Stimulated activated CD4-positive, alpha-beta T cell treated with anti-CD3 and anti-CD28 coated beads, Interleukin-12 subunit alpha, Interleukin-12 subunit beta, amount 100 ng/mL, for 24 hours (primary cell): ENCODE data around the gene OR1K1.
"Not testable (repeated sequence)": the region's sequence is repeated elsewhere in the genome, so short reads cannot be mapped to it uniquely, and the experiment has no call there.

Source experiments
- DNase-seq, 2 experiments: peaks; one replicate each; pipeline ENCODE4 v3.0.0-alpha.2; 2020; ENCODE audit warnings: low read depth in 2 of 2

Gene OR1K1, protein sequence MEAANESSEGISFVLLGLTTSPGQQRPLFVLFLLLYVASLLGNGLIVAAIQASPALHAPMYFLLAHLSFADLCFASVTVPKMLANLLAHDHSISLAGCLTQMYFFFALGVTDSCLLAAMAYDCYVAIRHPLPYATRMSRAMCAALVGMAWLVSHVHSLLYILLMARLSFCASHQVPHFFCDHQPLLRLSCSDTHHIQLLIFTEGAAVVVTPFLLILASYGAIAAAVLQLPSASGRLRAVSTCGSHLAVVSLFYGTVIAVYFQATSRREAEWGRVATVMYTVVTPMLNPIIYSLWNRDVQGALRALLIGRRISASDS

DNA sequence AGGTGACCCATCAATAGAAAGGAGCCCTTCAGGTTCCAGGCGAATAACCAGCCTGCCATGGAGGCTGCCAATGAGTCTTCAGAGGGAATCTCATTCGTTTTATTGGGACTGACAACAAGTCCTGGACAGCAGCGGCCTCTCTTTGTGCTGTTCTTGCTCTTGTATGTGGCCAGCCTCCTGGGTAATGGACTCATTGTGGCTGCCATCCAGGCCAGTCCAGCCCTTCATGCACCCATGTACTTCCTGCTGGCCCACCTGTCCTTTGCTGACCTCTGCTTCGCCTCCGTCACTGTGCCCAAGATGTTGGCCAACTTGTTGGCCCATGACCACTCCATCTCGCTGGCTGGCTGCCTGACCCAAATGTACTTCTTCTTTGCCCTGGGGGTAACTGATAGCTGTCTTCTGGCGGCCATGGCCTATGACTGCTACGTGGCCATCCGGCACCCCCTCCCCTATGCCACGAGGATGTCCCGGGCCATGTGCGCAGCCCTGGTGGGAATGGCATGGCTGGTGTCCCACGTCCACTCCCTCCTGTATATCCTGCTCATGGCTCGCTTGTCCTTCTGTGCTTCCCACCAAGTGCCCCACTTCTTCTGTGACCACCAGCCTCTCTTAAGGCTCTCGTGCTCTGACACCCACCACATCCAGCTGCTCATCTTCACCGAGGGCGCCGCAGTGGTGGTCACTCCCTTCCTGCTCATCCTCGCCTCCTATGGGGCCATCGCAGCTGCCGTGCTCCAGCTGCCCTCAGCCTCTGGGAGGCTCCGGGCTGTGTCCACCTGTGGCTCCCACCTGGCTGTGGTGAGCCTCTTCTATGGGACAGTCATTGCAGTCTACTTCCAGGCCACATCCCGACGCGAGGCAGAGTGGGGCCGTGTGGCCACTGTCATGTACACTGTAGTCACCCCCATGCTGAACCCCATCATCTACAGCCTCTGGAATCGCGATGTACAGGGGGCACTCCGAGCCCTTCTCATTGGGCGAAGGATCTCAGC, at the start of gene OR1K1:
Gene OR1K1, plus strand, starts transcription at position 58 of the 995 bp plus-strand sequence. Its CDS starts 0 bp downstream, at position 58.
- no peak for DNase-seq

DNA sequence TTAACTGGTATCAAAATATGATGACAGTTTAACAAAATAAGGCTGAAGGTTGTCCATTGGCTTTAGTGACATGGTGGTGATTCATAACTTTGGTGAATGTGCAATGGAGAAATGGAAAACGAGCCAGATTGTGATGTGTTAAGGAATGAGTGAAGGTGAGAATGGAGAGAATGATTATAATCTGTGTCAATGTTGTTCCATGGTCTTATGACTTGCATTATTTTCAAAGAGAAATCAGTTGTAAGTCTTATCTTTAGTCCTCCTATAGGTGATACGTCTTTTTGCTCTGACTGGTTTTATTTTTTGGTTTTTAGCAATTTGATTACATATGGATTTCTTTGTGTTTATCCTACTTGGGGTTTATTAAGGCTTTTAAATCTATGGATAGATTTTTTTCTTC, 45.1 kb upstream of the OR1K1 start:
- no peak for DNase-seq

DNA sequence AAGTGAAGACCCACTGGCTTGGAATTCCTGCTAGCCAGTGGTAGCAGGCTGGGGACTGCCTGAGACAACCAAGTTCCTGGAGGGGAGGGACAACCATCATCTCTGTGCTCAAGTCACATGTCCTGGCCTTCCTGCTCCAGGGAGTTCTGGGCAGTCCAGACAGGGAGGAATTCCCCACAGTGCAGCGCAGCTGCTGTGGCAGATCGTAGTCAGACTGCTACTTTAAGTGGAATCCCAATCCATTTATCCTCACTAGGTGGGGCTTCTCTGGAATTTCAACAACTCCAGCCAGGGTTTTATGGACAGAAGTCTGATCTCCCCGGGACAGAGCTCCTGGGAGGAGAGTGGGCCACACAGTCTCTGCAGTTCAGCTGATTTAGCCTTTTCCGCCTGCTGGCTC, 32.1 kb upstream of the OR1K1 start:
- no peak for DNase-seq

DNA sequence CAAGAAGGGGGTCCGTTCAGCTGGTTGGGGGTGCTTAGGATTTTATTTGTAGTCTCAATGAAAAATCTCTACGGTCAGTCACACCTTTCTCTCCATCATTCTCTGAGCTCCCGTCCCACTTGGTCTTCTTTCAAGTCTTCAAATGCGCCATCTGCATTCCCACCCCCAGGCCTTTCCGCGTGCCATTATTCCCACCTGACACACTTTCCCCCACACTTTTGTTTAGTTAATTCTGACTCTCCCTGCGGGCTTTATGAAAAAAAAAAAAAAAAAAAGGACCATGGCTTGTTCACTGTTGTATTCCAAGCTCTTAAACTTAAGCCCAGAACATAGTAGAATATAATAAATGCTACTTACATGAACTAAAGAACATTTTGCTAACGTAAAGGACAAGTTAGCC, 22.9 kb upstream of the OR1K1 start:
- no peak for DNase-seq

DNA sequence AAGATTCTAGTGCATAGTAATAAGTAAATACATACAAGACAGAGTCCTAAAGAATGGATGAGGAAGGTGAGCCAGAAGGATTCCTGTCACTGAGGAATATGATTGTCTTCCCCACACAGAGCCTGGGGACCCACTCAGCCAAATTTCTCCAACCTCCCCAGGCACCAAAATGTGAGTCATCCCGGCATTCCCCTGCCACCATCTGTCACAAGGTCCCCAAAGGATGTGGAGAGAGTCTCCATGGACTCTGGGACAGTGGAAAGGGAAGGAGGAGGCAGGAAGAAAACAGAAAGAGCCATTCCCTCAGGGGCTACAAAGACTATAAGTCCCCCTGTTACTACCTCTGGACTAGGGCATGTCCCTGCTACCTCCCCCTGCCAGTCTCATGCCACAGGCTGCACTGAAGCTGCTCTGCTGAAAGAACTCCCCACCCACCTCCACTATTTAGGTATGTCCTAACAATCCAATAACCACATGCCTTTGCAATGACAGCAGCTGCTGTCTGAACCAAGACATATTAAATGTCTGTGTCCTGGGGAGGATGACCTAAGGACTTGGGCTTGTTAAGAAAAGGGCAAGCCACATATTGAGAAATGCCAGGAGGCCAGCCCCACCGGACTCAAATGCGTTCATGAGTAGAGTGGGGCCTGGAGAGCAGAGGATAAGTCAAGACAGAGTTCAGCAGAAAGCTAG, 21.8 kb upstream of the OR1K1 start:
- DNase-seq: no peak

DNA sequence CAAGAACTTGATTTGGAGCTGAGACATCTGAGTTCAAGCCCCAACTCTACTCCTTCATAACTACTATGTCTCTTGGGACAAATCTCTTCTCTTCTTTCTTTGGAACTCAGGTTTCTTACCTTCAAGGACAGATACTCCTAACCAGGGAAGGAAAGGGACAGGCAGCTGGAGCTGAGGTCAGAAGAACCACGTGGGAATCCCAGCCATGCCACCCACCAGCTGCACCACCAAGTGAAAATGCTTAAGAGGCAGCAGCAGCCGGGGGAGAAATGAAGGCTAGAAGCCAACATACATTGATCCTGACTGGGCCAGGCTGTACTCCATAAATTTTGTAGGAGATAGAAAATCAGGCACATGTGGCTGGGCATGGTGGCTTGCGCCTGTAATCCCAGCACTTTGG, 20.7 kb upstream of the OR1K1 start:
- no peak for DNase-seq

DNA sequence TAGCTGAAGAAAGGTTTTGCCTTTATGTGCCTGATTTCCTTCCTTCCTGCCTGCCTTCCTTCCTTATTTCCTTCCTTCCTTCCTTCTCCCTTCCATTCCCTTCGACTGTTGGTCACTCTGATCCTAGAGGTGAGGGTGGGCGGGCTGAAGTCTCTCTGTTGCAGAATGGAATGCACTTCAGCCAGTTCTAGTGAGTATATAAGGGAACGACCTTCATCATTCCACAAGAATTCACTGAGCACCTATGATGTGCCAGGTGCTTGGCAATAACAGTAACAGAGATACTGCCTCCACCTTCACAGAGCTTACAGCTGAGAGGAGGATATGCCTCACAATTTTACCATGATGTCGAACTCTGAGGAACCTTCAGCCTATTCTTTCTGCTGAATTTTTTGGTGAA, 19.9 kb upstream of the OR1K1 start:
- DNase-seq: no peak

DNA sequence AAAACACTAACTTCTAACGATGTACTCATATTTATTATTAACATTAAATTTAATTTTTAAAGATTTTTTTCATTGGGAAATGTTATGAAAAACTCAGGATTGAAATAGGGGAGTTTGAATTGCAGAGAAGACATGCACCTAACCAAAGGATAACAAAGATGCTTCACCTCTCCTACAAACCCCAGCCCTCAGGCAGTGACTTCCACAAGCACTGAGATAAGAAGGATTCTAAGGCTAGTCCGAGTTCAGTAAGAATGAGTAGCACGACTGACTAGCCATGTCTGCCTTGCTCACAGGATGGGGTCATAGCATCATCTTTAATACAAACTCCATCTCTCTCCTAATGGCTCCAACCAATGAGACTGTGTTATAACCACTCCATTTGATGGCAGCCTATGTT, 18.3 kb upstream of the OR1K1 start:
- DNase-seq: no peak

DNA sequence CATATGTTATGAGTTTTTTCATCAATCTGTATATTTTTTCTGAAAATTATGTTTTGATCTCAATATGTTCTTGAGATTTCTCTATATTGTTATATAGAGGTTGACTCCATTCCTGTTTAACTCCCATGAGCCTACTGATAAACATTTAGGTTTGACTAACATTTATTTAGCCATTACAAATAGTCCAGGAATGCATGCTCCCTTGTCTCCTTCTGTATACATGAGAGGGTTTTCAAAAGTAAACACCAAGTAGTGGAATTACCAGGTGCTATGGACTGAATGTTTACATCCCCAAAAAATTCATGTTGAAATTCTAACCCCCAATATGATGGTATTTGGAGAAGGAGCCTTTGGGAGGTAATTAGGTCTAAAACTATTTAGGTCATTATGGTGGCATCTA, 14.7 kb upstream of the OR1K1 start:
- no peak for DNase-seq

DNA sequence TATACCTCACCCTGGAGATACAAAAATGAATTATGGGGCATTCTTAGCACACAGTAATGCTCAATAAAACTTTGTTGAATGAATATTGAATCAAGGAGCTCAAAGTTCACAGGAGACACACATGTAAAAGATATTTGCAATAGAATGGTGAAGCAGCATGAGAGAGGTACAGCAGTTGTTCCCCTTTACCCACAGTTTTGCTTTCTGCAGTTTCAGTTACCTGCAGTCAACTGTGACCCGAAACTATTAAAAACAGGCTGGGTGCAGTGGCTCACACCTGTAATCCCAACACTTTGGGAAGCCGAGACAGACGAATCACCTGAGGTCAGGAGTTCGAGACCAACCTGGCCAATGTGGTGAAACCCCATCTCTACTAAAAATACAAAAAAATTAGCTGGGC, 13.6 kb upstream of the OR1K1 start:
- DNase-seq: no peak

DNA sequence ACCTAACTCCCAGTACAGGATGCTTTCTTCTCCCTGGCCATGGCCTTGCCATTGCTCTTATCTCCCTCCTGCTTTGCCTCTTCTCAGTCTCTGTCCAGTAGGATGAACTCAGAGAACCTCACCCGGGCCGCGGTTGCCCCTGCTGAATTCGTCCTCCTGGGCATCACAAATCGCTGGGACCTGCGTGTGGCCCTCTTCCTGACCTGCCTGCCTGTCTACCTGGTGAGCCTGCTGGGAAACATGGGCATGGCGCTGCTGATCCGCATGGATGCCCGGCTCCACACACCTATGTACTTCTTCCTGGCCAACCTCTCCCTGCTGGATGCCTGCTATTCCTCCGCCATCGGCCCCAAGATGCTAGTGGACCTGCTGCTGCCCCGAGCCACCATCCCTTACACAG, 11.1 kb upstream of the OR1K1 start, which contains the start of gene OR5C1:
Gene OR5C1, plus strand, starts transcription at position 103 of the 400 bp plus-strand sequence. Its CDS starts 0 bp downstream, at position 103.
- no peak for DNase-seq

DNA sequence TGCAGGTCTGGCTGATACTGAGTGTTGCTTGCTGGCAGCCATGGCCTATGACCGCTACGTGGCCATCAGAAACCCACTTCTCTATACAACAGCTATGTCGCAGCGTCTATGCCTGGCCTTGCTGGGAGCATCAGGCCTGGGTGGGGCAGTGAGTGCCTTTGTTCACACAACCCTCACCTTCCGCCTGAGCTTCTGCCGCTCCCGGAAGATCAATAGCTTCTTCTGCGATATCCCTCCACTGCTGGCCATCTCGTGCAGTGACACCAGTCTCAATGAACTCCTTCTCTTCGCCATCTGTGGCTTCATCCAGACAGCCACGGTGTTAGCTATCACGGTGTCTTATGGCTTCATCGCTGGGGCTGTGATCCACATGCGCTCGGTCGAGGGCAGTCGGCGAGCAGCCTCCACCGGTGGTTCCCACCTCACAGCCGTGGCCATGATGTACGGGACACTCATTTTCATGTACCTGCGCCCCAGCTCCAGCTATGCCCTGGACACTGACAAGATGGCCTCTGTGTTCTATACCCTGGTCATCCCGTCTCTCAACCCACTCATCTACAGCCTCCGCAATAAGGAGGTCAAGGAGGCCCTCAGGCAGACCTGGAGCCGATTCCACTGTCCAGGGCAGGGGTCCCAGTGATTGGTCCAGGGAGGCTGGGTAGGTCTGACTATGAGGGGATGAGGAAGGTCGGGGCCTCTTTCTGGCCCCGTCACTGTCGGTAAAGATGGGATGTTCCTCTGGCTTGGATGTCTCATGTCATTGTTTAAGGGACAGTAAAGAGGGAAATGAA, 10.5 kb upstream of the OR1K1 start:
- DNase-seq: no peak

DNA sequence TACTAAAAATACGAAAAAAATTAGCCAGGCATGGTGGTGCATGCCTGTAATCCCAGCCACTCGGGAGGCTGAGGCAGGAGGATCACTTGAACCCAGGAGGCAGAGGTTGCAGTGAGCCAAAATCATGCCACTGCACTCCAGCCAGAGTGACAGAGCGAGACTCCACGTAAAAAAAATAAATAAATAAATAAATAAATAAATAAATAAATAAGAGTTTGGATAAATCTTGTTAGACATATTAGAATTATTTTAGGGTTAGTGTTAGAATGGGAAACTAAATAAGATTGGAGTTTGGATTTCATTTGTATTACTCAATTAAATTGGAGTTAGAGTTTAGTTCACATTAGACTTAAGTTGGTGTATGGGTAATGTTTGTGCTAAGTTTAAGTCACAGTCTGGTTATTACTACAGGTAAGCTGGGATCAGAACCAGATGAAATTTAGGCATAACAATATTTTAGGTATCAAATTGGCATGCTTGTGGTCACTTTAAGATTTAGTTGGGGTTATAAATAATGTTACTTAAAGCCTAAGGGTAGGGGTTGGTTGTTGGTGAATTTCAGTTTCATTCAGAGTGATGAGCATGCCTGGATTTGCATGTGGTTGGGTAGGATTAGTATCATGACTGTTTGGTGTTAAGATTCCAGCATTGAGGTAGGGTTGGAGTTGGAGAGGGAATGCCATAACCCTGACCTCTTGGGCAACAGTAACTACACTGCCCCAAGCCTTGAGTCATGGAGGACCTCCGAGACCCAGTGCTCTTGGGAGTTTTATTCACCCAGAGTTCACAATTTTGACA, 7.9 kb upstream of the OR1K1 start:
- no peak for DNase-seq

DNA sequence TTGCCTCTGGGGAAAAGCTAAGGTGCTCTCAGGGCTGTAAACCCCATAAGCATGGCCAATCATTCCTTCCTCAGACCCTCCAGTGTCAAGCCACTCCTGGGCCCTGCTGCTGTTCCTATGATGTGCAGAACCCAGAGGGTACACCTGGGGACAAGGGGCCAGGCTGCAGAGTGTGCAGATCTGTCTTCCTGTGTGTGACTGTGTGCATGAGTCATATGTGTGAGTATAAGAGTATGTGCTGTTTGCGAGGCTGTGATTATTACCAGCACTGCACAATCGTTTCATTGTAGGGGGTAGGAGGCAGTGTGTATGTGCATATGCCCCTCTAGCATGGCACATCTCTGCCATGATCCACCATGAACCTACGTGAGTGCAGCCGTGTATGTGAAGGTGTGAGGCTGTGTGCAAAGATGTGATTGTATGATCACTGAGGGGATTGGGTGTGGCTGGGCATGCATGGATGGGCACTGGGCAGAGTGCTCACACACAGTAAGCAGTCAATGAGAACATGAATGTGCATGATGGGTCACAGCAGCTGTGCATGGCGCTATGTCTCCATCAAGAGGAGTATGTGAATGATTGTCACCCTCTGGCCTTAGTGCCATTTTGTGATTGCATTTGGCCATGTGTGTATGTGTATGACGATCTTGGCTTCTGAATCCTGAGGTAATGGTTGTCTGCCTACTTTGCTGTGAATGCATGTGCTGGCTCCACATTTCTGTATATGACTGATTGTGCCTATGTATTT, 2.4 kb upstream of the OR1K1 start:
- no peak for DNase-seq

DNA sequence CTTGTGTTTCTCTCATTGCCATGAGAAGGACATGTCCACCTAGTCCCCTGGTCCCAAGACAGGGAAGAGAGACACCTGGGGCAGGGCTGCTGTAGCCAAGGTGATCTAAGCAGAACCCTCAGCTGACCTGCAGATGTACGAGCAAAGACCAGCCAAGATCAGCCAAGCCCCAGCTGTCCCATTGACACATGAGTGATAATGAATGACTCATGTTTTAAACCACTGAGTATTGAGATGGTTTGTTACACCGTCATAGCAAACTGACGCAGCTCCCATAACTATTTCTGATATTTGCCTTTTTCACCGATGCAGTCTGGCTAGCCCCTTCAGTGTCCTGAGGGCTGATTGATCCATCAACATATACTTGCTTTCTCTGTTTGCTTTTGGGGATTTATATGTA, 6.7 kb downstream of the OR1K1 start:
- DNase-seq: no peak

DNA sequence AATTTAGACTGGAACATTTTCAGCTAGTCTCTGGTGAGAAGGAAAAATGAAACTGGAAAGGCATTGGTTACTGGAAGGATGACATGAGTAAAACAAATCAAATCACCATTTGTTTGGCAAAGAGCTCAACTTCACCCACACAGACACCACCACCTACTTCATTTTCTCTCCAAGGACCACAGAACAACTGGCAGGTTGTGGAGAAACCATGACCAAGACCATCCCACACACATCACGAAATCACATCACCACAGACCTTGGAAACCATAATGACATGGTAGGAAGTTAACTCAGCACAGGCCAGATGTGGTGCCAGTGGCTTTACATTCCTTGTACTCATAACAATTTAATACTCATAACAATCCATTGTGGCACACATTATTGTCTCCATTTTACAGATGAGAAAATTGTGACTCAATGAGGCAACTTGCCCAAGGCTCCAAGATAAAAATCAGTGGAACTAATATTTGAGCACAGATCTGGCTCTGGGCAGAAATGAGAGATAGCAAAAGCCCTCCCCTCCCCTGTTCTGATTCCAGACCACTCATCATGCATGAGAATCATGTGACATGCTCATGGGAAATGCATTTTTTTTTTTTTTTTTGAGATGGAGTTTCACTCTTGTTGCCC, 7.5 kb downstream of the OR1K1 start:
- peak in 1 of 2 experiments; percentile 56 for DNase-seq

DNA sequence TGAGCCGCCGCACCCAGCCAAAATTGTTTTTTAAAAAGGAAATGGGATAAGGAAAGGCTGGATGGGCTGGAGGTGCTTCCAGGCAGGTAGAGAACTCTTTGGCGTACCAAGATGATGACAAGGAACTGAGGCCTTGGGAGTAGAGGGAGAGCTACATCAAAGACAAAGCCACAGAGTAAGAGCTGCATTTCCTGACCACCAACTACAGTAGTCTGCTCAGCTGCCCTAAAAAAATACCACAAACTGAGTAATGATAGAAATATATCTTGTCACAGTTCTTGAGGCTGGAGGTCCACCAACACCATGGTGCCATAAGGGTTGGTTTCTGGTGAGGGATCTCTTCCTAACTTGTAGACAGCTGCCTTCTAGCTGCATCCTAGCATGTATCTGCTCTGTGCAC, 8.2 kb downstream of the OR1K1 start:
- DNase-seq: no peak

DNA sequence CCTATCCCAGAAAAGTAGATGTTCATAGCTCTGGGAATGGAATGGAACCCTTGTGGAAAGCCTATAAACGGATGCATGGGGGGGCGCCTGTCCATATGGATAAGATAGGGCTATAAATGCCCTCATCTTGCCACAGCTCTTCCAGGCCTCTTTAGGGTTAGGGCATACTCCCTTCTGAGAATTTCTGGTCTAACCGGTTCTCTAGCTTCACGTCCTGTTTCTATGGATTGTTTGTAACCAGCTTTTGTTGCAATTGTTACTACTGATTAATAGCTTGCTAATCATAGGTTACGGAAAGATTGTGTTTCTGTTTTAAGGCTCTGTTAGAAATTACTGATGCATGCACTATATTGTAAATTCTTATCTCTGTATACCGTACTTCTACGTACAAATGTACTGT, 9.3 kb downstream of the OR1K1 start:
- DNase-seq: not testable (repeated sequence)

DNA sequence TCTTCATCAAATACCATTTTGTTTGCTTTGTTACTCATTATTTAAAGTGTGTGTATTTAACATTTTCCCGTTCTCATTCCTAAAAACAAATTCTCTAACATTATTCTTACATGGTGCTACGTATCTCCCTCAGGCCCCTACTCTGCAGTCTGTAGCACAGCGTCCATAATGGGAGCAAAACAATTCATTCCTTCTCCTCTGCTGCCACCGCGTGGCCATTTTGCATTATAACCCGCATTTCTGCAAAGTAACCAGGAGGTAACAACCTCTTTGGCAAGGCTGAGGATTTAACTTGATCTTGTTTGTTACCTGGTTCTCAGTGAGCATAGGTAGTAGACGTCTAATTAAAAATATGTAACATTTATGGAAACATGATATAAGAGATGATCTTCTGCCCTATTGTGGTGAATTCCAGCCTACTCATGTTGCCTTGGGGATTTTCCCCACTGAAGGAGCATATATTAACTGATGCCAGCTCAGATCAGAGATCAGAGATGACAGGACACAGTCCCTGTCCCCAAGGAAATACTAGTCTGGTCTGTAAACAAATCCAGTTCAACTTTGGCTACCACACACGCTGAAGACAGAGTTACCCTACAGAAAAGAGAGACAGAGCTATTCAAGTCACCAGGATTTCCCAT, 10.5 kb downstream of the OR1K1 start:
- DNase-seq: peak; percentile 53 to 62
